ENCODE data around the gene RASAL3.
"Not testable (repeated sequence)": the region's sequence is repeated elsewhere in the genome, so short reads cannot be mapped to it uniquely, and the experiment has no call there.

Gene RASAL3

DNA sequence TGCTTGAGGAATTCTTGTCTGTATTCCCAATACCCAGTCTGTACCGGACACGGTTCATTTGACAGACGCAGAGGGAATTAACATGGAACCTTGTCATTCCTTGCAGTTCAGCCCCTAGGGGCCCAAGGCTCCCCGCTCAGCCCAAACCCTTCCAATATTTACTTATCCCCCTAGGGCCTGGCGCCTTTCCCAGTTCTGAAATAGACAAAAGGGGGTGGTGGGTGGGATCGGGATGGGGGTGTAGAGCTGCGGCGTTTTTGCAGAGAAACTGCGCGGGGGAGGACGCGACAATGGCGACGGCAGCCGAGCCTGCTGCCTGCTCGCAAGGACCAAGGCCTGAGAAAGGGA is 46.1 kb downstream of the RASAL3 start:
- DNase-seq, result no peak

DNA sequence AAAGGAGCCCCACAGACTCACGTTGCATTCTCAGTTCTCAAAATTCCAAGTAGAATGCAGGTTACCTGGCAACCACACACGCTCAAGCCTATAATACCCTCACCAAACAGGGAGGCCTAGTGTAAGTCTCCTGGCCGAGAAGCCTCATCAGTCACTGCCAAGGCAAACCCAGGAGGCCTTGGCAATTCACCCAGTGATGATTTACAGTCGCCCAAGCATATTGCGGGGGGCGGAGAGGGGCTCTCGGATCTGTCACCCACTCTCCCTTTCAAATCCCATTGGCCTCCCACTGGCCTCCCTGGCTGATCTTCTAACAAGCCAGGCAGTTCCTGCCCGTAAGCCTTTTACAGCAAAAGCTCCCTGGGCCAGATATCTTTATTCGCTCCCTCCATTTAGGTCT is 46.6 kb downstream of the RASAL3 start:
- DNase-seq, result no peak

- no peak for DNase-seq
Observed at GRCh38 chr19:15412832-15413231, 51.5 kb downstream of the RASAL3 start.

- not testable (repeated sequence) for DNase-seq
Observed at GRCh38 chr19:15411351-15411750, 53.0 kb downstream of the RASAL3 start.

DNA sequence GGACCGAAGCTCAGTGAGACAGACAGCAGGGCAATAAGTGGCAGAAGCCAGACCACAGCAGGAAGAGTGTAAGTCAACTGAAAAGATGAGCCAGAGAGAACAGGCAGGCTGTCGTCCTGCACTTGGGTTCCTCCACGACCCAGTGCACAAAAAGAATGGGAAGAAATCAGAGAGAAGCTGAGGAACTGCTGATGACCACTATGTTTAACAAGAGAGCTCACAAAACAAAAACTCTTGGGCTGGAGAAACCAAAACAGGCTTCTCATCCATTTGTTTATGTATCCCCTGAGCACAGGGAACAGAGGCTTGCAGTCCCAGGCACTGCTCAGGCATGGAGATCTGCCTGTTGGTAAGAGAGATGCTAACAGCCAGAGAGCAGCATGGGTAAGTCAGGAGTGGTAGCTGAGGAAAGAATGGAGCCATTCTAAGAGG is 59.5 kb downstream of the RASAL3 start:
- DNase-seq, result no peak

DNA sequence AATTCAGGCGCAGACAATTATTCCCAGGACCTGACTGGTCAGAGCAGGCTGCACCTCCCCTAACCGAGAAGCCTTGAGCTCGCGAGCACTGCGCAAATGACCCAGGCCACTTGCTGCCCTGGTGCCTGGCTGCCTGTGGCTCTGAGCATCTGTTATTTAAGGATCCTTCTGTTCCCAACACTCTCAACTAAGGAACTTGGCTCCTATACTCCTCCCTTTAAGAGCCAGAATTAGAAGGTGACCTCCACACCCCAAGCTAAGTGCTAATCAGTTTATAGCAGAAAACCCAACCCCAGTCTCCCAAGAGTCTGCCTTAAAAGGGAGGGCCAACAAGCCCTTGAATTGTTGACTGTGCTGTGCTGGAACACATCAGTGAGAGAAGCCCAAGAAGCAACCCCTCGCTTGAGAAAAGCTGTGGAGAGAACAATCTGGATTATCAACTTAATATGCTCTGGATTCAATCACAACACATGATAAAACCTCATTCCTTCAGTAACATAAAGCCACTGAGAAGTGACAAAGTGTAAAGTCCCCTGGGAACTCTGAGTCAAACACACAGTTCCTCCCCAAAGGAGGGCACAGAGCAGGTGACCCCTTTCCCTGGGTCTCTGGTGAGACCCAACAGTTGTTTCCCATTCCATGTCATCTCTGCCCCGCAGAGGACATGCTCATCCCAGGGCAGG is 60.1 kb downstream of the RASAL3 start:
- DNase-seq, result no peak

DNA sequence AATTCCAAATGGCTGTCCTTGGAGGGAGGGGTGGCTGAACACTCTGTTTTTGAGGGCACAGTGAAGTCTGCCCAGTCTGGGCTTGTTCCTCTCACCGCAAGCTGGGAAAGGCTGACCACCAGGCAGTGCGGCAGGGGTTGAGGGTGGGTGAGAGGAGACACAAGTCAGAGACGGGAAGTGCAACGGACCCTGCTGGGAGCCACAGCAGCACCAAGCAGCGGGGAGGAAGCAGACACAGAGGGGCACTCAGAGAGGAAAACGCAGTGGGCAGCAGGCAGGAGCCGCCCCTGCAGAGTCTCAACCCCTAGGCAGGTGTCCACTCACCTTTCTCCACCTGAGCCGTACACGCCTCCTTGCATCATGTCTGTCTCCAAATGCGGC is 61.2 kb downstream of the RASAL3 start:
- no peak for DNase-seq

- DNase-seq, result no peak
Observed at GRCh38 chr19:15402411-15403150, 61.8 kb downstream of the RASAL3 start.

Measured in CD4-positive, alpha-beta T cell treated with Interleukin-4 for 1 hour (primary cell).